Activated CD4-positive, alpha-beta T cell treated with anti-CD3 and anti-CD28 coated beads, Interleukin-2, amount 50 U/mL, for 16 hours (primary cell): ENCODE results near the gene LBP.
"Not testable (repeated sequence)": the region's sequence is repeated elsewhere in the genome, so short reads cannot be mapped to it uniquely, and the experiment has no call there.

Experiments used
- DNase-seq: peaks from one replicate; pipeline ENCODE4 v3.0.0-alpha.2; 2020

The LBP gene

GRCh38 chr20:38402816-38403215, 56.5 kb downstream of the LBP start:
- no peak for DNase-seq

DNA sequence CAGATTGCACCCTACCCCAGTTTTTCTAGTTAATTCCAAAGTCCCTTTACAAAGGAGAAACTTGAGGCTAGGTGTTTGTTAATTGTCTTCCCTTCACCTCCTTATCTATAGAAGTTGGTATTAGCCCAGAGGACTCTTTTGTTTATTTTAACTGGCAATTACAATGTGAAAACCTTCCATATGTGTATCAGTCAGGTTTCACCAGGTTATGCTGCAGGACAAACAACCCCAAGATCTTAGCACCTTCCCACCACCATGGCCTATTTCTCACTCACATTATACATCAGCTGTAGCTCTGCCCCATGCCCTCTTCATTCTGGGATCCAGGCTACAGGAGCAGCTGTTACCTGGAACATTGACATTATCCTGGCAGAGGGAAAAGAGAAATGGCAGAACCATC, 57.7 kb downstream of the LBP start:
- DNase-seq = no peak

GRCh38 chr20:38405132-38405531, 58.9 kb downstream of the LBP start:
- DNase-seq = no peak

DNA sequence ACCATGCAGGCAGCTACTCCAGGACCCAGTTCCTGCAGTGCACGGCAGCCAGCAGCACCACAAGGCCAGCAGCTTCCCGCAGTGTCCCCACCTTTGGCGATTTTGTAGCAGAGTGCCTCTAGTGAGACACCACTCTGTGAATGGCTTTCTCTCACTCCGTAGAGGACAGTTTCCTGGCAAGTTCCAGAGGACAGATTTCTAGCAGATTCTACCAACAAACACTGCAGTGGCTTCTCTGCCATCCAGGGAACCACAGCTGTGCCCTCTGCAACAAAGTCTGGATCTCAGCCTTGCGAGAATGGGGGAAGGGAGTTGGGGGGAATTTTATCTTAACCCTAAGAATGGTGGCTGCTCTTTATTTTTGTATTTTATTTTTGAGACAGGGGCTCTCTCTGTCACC, 60.2 kb downstream of the LBP start:
- no peak for DNase-seq

GRCh38 chr20:38407321-38407720, 61.0 kb downstream of the LBP start:
- no peak for DNase-seq

DNA sequence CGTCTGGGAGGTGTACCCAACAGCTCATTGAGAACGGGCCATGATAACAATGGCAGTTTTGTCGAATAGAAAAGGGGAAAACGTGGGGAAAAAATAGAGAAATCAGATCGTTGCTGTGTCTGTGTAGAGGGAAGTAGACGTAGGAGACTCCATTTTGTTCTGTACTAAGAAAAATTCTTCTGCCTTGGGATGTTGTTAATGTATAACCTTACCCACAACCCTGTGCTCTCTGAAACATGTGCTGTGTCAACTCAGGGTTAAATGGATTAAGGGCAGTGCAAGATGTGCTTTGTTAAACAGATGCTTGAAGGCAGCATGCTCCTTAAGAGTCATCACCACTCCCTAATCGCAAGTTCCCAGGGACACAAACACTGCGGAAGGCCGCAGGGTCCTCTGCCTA, 61.5 kb downstream of the LBP start:
- not testable (repeated sequence) for DNase-seq

- DNase-seq = no peak
Observed at GRCh38 chr20:38412877-38413577, 66.7 kb downstream of the LBP start.

- no peak for DNase-seq
Observed at GRCh38 chr20:38414769-38415450, 68.6 kb downstream of the LBP start.

DNA sequence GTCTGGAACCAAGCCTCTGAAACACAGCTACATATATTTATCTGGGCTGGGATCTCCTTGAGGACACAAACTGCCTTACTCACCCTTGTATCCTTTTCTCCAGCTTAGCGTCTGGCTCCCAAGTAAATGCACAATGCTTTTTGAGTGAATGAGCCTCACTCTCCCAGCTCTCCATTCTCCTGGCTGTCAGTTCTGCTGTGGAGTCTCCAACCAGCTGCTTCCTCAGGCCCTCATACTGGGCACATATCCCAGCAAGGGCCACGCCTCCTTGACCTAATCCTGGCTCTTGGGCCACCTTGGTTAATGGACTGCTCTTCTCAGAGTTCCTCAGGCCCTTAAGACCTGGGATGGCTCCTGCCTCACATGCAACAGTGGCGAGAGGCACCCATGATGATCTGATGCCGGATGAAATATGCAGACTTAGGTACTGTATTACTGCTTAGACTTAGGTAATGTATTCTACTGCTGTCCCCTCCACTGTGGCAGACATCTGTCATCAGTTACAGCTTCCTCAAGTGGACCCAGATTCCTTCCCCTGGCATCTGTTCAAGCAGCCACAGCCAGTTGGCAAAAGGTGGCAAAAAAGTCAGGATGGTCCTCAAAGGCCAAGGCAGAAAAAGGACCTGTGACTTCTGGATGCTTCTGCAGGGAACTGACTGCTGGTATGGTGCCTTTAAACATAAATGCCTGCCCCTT, 72.4 kb downstream of the LBP start:
- no peak for DNase-seq

GRCh38 chr20:38420388-38421085, 74.3 kb downstream of the LBP start:
- no peak for DNase-seq

DNA sequence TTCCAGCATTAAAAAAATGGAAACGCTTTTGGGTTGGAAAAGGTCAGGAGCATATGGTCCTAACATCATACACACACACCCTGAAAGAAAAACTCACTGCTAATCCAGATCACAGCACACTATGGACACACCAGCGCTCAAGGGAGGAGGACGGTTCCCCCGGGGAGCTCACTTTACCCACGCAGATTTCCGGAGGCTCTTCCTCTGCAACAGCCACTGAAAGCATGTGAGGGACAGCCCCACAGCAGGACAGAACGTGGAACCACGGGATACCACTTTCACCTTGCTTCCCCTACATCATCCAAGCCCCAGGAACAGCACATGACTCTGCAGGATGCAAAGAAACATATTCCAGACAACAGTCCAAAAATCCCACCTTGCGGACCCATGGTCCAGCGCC, 75.6 kb downstream of the LBP start:
- DNase-seq = no peak

DNA sequence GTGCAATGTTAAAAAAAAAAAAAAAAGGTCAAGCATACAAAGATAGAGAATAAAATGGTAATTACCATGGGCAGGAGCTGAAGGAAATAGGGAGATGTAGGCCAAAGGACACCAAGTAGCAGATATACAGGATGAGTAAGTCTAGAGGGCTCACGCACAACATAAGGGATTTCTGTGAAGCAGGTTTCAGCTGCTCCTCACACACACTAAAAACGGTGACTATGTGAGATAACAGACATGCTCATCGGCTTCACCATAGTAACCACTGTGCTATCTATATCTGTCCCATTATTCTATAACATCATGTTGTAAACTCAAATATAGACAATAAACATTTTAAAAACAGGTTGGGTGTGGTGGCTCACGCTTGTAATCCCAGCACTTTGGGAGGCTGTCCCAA, 77.3 kb downstream of the LBP start:
- DNase-seq = no peak

DNA sequence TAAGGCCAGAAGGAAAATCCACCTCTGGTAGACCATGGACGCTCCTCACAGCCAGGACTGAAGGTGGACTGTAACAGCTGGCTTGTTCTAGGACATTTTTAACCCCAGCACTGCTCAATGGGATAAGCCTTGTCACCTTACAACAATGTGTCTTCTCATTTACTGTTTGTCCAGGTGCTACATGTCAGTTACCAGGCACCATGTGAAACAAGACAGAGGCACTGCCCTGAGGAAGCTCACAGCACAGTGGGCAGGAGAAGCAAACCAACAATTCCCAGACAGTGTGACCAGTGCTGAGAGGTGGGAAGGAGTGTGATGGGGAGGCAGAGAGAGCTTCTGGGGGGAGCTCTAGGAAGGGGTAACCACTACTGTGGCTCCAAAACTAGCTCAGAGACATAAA, 78.1 kb downstream of the LBP start:
- no peak for DNase-seq

- no peak for DNase-seq
Observed at GRCh38 chr20:38426006-38426897, 80.0 kb downstream of the LBP start.
